ENCODE data around the gene NRF1. TPM values are rescaled to one million over a fixed set of nuclear protein-coding genes. Genes with fewer than 3 reads are reported as not detected.

Gene NRF1
- total and polyA plus RNA-seq, 2 of the 13 experiments (the other 11 are each of a cell fraction or from before 2014, with no cell fraction given) = 9.3 to 10.1 TPM

- TF ChIP-seq ZNF646 (CRISPR knock-in tag; IDR thresholded peaks at IDR 0.05) = 0 out of 2 replicates have a peak, but pooled peaks have one; percentile 19
- no peak for TF ChIP-seq ZNF564 (CRISPR knock-in tag; IDR thresholded peaks at IDR 0.05)
- TF ChIP-seq TSC22D2 (CRISPR knock-in tag; IDR thresholded peaks at IDR 0.05; ENCODE audit: borderline replicate concordance) = 0 out of 2 replicates have a peak, but pooled peaks have one; percentile 22
- 0 out of 2 replicates have a peak, but pooled peaks have one; percentile 60 for TF ChIP-seq KDM5A (IDR thresholded peaks at IDR 0.05; ENCODE audit: borderline replicate concordance, low read length)
- no peak for TF ChIP-seq ZFP1 (CRISPR knock-in tag; IDR thresholded peaks at IDR 0.05)
- TF ChIP-seq ZNF3 (CRISPR knock-in tag; IDR thresholded peaks at IDR 0.05) = no peak
- no peak for TF ChIP-seq SRSF1 (optimal IDR thresholded peaks at IDR 0.05; ENCODE audit: low read depth, low read length)
- TF ChIP-seq PITX1 (CRISPR knock-in tag; IDR thresholded peaks at IDR 0.05) = no peak
- no peak for TF ChIP-seq RARA (CRISPR knock-in tag; IDR thresholded peaks at IDR 0.05)
- no peak; the same call in none of the 2 replicates for TF ChIP-seq PATZ1 (CRISPR knock-in tag; IDR thresholded peaks at IDR 0.05)
- 0 out of 2 replicates have a peak, but pooled peaks have one; percentile 56 for TF ChIP-seq ZNF709 (CRISPR knock-in tag; IDR thresholded peaks at IDR 0.05)
- no peak for TF ChIP-seq ZNF83 (CRISPR knock-in tag; IDR thresholded peaks at IDR 0.05; ENCODE audit: borderline replicate concordance)
- peak; percentile 71; the same call in 1 of the 2 replicates for TF ChIP-seq ZNF446 (CRISPR knock-in tag; IDR thresholded peaks at IDR 0.05)
- TF ChIP-seq SKI (IDR thresholded peaks at IDR 0.05; ENCODE audit: partially characterized antibody) = no peak
- TF ChIP-seq ZNF260 (CRISPR knock-in tag; IDR thresholded peaks at IDR 0.05; ENCODE audit: borderline replicate concordance, low read depth) = no peak
- TF ChIP-seq PAX8 (CRISPR knock-in tag; IDR thresholded peaks at IDR 0.05; ENCODE audit: borderline replicate concordance) = no peak
- TF ChIP-seq GLMP (CRISPR knock-in tag; IDR thresholded peaks at IDR 0.05; ENCODE audit: borderline replicate concordance) = no peak
- no peak for TF ChIP-seq ZNF850 (CRISPR knock-in tag; conservative IDR thresholded peaks at IDR 0.05)
- TF ChIP-seq MIER3 (CRISPR knock-in tag; IDR thresholded peaks at IDR 0.05; ENCODE audit: borderline replicate concordance) = no peak
- TF ChIP-seq RFX1 (IDR thresholded peaks at IDR 0.05) = no peak
- TF ChIP-seq ZNF7 (CRISPR knock-in tag; IDR thresholded peaks at IDR 0.05) = no peak
Observed at GRCh38 chr7:129612112-129613015, 844 bp downstream of the NRF1 start (continued).
